Measurements from ENCODE around the gene CCL3. TPM values are rescaled to one million over a fixed set of nuclear protein-coding genes. Genes with fewer than 3 reads are reported as not detected.

Gene CCL3
- 1,000 to 10,000 TPM in 2 of 3 donors, 100 to 1,000 TPM in 1; 341 to 1,810 (median 1,594) TPM for total RNA-seq

DNA sequence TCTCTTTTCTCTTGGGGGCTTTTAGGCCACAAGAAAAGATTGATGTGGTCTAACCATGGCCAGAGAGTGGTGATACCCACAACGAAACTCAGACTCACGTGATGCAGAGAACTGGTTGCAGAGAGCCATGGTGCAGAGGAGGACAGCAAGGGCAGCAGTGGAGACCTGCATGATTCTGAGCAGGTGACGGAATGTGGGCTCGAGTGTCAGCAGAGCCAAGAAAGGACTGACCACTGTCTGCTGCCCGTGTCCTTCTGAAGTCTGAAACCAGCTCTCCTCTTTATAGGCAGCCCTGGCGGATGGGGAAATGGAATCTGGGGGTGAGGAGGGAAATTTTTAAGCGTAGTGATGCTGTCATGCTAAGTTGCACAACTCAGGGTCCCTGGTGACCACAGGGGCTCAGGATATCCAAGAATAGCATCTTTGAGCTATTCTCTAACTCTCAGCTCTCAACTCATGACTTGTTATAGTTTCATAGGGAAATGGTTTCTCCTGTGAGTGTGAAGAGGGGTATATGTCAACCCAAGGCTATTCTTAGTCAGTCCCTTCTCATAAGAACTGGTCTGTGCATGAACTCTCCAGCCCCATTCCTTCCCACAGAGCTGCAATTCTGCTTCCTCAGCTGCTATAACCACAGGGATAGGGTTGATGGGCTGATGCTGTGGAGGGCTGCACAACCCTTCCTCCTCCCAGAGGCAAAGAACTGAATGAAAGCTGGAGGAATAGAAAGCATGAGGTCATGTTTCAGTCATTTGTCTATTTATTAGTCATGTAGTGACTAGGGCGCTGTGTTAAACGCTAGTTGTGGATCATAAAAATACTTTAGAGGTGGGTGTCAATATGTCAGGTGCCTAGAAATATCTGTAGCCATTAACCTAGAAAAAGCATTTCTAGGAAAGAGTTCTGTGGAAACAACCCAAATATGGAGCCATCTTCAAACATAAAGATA is at the start of gene CCL3:
Gene CCL3 (minus strand): TSS at position 256 of the 949 bp plus-strand sequence. CDS start 85 bp downstream, at position 171.
- ATAC-seq: peak; percentile 71 to 76
- Mint-ChIP-seq H3K36me3 (ENCODE audit: insufficient read depth) (peaks cover 4% of the 10 kb centered on the region), H3K4me3 (peak within 1 kb of the TSS; percentile 75), H3K9me3 (no peaks in the 10 kb centered on the region), H3K4me1 (ENCODE audit: low read depth) (peaks cover 58% of the 10 kb centered on the region), H3K27me3 (ENCODE audit: low read depth) (peaks cover 6% of the 10 kb centered on the region)
- no peak for DNase-seq

DNA sequence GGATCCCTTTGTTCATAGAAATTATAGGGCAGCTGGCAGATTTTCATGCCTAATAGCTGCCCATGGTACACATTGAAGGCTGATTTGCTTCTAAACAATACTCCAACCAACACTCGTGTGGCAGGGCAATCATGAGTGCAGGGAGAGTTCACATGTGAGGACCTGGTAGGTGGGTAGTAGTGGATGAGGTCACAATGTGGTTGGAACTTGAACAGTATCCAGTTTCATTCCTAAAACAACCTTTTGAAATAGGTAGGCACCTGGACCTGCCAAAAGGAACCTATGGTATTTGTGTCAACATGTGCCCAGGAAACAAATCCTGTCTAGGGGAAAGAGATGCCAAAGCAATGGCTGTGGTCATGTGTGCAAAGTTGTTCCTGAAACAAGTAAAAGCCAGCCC is 46.5 kb upstream of the CCL3 start:
- ATAC-seq (no peak), DNase-seq (no peak)
- H3K4me1 Mint-ChIP-seq (ENCODE audit: low read depth): peaks cover 2% of the 10 kb centered on the region
- H3K9me3 Mint-ChIP-seq: no peaks in the 10 kb centered on the region
- peaks cover 32% of the 10 kb centered on the region for H3K27me3 Mint-ChIP-seq (ENCODE audit: low read depth)
- H3K4me3 Mint-ChIP-seq: no peak overlapping the region
- no peaks in the 10 kb centered on the region for H3K36me3 Mint-ChIP-seq (ENCODE audit: insufficient read depth)

DNA sequence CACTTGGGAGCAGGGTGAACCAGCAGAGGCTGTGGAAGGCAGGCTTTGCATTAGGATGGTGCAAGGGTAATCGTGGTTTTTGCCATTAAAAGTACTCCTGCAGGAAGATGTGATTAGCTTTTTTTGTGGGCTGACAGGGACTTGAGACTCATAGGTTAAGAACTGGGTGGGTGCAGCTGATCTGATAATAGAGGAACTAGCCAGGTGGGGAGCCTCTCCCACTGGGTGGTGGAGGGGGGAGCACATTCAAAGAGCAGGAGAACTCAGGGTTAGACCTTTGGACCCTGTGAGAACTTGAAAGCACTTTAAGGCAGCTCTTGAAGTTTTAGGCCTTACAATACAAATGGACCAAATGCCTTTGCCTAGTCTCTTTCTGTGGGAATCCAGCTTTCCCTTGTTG is 46.1 kb upstream of the CCL3 start:
- H3K4me1 Mint-ChIP-seq (ENCODE audit: low read depth): peaks cover 2% of the 10 kb centered on the region
- DNase-seq (no peak), ATAC-seq (no peak)
- H3K27me3 Mint-ChIP-seq (ENCODE audit: low read depth): peaks cover 33% of the 10 kb centered on the region
- H3K9me3 Mint-ChIP-seq: no peaks in the 10 kb centered on the region
- H3K4me3 Mint-ChIP-seq: no peak overlapping the region
- H3K36me3 Mint-ChIP-seq (ENCODE audit: insufficient read depth): no peaks in the 10 kb centered on the region

DNA sequence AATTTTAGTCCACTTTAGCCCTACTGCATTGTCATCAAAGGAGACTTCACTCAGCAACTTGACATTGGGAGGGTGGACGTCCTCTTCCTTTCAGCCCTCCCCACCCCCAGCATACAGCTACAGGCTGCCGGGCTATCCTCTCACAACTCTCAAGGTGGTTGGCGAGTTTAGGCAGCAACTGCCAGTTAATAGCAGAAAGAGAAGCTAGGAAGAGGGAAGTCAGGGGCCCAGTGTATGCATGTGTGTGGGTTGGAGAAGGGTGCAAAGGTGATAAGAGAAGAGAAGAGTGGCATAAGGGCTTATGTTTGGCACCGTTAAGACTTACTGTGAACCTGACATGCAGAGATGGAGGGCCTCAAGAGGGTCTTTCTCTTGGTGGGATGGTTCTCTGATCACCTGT is 45.5 kb upstream of the CCL3 start:
- no peak for DNase-seq
- H3K36me3 Mint-ChIP-seq (ENCODE audit: insufficient read depth): no peaks in the 10 kb centered on the region
- peaks cover 2% of the 10 kb centered on the region for H3K4me1 Mint-ChIP-seq (ENCODE audit: low read depth)
- H3K27me3 Mint-ChIP-seq (ENCODE audit: low read depth): peaks cover 35% of the 10 kb centered on the region
- H3K9me3 Mint-ChIP-seq: no peaks in the 10 kb centered on the region
- no peak overlapping the region for H3K4me3 Mint-ChIP-seq
- ATAC-seq: no peak

DNA sequence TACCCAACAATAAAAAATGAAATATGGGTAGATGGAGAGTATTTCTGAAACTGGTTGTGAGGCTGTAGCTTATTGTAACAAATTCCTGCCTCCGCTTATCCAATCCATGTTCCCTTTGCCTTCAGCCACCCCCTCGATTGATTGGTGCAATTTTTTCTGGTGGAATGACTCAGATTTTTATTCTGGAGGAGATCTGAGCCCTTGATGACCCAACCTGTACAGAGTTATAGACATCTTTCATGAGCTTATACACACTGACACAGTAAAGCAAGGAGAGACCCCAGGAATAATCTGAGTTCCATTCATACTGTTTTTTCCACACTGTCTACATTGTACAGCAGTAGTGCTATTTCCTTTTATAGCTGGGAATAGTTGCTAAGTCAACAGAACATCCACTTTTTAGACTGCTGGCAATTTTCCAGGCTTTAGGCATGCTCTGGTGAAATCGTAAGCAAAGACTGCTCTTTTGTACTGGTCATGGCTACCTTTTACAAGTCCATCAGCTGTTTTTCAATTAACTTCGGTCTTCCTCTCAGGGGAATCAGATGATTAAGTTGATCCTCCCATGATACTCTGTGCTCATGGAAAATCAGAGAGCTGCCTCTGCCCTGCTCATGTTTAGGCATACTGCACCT is 43.8 kb upstream of the CCL3 start:
- H3K36me3 Mint-ChIP-seq (ENCODE audit: insufficient read depth): no peaks in the 10 kb centered on the region
- ATAC-seq (no peak), DNase-seq (no peak)
- H3K9me3 Mint-ChIP-seq: no peaks in the 10 kb centered on the region
- peaks cover 2% of the 10 kb centered on the region for H3K4me1 Mint-ChIP-seq (ENCODE audit: low read depth)
- no peak overlapping the region for H3K4me3 Mint-ChIP-seq
- peaks cover 41% of the 10 kb centered on the region for H3K27me3 Mint-ChIP-seq (ENCODE audit: low read depth)

DNA sequence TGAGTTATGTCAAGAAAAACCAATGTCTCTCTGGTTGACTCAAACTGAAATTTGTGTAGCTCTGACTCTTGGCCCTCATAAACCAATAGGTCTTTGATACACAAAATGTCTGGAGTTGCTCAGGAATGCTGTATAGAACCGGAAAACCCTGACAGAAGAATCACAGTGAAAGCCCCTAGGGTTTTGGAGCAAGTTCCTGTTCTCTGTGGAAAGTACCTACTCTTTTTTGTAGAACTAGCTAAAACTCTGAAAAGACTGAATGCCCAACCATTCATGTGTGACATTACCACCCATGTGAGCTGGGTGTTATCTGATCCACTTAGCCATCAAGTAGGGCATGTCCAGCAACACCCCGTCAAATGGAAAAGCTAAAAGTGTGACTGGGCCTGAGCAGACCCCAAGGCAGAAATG is 42.5 kb upstream of the CCL3 start:
- peaks cover 6% of the 10 kb centered on the region for H3K4me1 Mint-ChIP-seq (ENCODE audit: low read depth)
- no peak for DNase-seq
- H3K4me3 Mint-ChIP-seq: no peak overlapping the region
- no peak for ATAC-seq
- H3K36me3 Mint-ChIP-seq (ENCODE audit: insufficient read depth): no peaks in the 10 kb centered on the region
- H3K27me3 Mint-ChIP-seq (ENCODE audit: low read depth): peaks cover 36% of the 10 kb centered on the region
- H3K9me3 Mint-ChIP-seq: no peaks in the 10 kb centered on the region

DNA sequence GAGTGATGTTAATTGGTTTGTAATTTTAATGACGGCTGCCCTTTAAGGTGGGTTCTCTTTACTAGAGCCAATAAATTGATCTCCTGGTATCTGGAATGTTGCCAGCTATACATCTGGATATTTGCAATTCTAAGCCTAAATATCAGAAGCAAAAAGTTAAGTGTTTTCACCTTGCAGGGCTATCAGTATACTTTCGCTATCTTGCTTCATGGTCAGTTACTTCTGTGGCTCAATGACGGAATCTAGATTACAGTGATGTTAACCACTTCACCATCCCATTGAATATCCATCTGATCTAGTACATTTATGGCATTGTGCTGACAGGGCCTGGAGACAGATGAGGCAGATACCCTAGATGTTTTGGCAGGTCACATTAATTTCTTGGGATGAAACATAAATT is 42.0 kb upstream of the CCL3 start:
- DNase-seq: no peak
- Mint-ChIP-seq H3K27me3 (ENCODE audit: low read depth) (peaks cover 31% of the 10 kb centered on the region), H3K4me1 (ENCODE audit: low read depth) (peaks cover 10% of the 10 kb centered on the region), H3K9me3 (no peaks in the 10 kb centered on the region), H3K36me3 (ENCODE audit: insufficient read depth) (no peaks in the 10 kb centered on the region), H3K4me3 (no peak overlapping the region)
- ATAC-seq: no peak

DNA sequence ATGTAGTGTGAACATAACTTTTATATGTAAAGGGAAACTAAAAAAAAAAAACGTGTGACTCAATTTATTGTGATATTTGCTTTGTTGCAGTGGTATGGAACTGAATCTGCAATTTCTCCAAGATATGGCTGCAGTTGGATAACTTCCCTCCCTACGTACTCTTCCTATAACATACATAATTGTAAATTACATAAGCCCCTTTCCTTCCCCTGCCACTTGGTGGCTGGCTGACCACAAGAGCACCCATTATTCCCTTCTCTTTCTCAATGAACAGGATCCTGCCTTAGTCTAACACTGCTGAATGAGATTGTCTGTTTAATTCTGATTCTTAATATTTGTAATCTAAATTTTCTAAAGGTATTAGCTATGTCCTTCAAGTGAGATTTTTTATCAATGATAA is 41.5 kb upstream of the CCL3 start:
- Mint-ChIP-seq H3K27me3 (ENCODE audit: low read depth) (peaks cover 31% of the 10 kb centered on the region), H3K9me3 (no peaks in the 10 kb centered on the region), H3K4me3 (no peak overlapping the region), H3K36me3 (ENCODE audit: insufficient read depth) (no peaks in the 10 kb centered on the region), H3K4me1 (ENCODE audit: low read depth) (peaks cover 13% of the 10 kb centered on the region)
- ATAC-seq (no peak), DNase-seq (no peak)

DNA sequence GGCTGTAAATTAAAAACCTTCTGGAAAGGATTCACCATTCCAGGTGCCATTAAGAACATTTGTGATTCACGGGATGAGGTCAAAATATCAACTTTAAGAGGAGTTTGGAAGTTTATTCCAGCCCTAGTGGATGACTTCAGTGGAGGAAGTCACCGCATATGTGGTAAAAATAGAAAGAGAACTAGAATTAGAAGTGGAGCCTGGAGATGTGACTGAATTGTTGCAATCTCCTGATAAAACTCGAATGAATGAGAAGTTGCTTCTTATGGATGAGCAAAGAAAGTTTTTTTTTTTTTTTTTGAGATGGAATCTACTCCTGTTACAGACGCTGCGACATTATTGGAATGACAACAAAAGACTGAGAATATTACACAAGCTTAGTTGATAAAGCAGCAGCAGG is 40.4 kb upstream of the CCL3 start:
- H3K36me3 Mint-ChIP-seq (ENCODE audit: insufficient read depth): no peaks in the 10 kb centered on the region
- no peak for DNase-seq
- H3K27me3 Mint-ChIP-seq (ENCODE audit: low read depth): peaks cover 27% of the 10 kb centered on the region
- no peak for ATAC-seq
- no peak overlapping the region for H3K4me3 Mint-ChIP-seq
- H3K4me1 Mint-ChIP-seq (ENCODE audit: low read depth): peaks cover 11% of the 10 kb centered on the region
- H3K9me3 Mint-ChIP-seq: peaks cover 10% of the 10 kb centered on the region

DNA sequence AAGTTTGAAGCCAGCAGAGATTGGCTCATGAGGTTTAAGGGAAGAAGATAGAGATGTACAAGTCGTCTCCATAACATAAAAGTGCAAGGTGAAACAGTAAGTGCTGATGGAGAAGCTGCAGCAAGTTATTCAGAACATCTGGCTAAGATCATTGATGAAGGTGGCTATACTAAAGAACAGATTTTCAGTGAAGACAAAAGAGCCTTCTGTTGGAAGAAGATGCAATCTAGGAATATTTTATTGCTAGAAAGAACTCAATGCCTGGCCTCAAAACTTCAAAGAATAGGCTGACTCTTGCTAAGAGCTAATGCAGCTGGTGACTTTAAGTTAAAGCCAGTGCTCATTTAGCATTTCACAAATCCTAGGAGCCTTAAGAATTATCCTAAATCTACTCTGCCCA is 39.7 kb upstream of the CCL3 start:
- H3K4me1 Mint-ChIP-seq (ENCODE audit: low read depth): peaks cover 11% of the 10 kb centered on the region
- ATAC-seq: no peak
- H3K9me3 Mint-ChIP-seq: peaks cover 12% of the 10 kb centered on the region
- H3K36me3 Mint-ChIP-seq (ENCODE audit: insufficient read depth): no peaks in the 10 kb centered on the region
- no peak for DNase-seq
- H3K4me3 Mint-ChIP-seq: no peak overlapping the region
- peaks cover 23% of the 10 kb centered on the region for H3K27me3 Mint-ChIP-seq (ENCODE audit: low read depth)

DNA sequence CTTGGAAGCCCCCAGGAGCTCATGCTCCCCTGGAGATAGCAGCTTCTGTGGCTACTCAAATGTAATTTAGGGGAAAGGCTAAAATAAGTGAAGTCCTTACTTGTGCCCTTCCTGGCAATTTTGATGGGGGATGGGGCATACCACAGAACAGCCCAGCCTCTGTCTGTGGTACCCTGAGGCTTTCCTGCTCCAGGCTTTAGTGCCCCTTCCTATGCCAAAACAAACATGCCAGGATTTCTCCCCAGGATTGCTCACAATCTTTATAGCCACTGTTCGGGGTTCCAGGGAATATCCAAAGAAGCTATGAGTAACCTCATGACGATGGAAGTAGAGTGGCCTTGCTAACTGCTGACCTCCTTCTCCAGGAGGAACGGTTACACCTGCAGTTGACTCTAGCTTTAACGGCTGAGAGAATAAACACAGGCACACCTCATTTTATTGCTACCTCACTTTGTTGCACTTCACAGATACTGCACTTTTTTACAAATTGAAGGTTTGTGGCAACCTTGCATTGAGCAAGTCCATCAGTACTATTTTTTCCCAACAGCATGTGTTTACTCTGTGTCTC is 38.6 kb upstream of the CCL3 start:
- H3K4me3 Mint-ChIP-seq: no peak overlapping the region
- peaks cover 11% of the 10 kb centered on the region for H3K4me1 Mint-ChIP-seq (ENCODE audit: low read depth)
- no peak for DNase-seq
- no peaks in the 10 kb centered on the region for H3K36me3 Mint-ChIP-seq (ENCODE audit: insufficient read depth)
- no peak for ATAC-seq
- peaks cover 12% of the 10 kb centered on the region for H3K9me3 Mint-ChIP-seq
- H3K27me3 Mint-ChIP-seq (ENCODE audit: low read depth): peaks cover 21% of the 10 kb centered on the region

DNA sequence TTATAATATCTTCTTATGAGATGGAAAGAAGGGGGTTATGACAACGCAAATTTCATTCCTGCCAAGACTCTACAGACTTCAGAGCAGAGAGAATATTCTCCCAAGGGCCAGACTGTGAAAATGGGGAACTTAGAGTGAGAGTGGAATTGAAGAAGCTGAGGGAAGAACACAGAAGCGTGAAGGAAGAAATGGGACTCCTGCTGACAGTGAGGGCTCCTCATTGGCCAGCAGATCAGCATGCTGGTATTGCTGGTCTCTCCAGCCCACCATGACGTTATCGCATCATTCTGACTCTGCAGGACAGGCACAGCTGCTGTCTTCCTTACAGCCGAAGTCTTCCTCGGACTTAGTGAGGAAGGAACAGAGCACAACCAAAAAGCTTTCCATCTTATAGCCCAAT is 38.0 kb upstream of the CCL3 start:
- Mint-ChIP-seq H3K9me3 (peaks cover 12% of the 10 kb centered on the region), H3K4me1 (ENCODE audit: low read depth) (peaks cover 11% of the 10 kb centered on the region), H3K36me3 (ENCODE audit: insufficient read depth) (no peaks in the 10 kb centered on the region), H3K4me3 (no peak overlapping the region), H3K27me3 (ENCODE audit: low read depth) (peaks cover 18% of the 10 kb centered on the region)
- DNase-seq (no peak), ATAC-seq (no peak)

DNA sequence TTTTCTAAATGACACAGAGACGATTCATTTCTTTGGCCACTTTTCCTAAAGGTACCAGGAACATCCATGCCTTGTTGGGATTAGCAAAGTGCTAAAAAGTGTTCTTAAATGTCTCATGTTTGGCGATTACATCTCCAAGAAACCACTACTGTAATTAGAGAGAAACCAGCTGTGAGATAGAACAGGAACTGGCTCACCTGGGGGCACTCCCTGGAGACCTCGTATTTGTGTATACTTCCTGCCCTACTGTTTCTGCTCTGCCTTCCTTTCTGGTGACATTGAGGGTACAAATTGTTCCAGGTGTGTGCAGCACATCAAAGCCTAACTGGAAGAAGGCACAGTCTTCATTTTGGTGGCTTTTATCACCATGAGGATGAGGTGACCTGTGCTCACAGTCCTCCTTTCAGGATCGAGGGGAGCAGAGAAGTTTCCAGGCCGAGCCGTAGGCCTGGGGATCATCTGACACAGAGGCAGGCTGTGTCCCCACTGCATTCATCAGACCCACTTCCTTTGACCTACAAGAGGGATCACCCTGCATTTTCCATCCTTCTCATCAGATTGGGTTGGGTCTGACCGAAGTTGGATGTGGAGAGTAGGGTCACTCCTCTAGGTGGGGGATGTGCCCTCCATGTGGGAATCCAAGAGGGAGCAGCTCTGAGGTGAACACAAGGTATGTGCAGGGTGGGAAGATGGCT is 37.4 kb upstream of the CCL3 start:
- peaks cover 12% of the 10 kb centered on the region for H3K9me3 Mint-ChIP-seq
- H3K4me3 Mint-ChIP-seq: no peak overlapping the region
- H3K36me3 Mint-ChIP-seq (ENCODE audit: insufficient read depth): no peaks in the 10 kb centered on the region
- H3K4me1 Mint-ChIP-seq (ENCODE audit: low read depth): peaks cover 11% of the 10 kb centered on the region
- peaks cover 18% of the 10 kb centered on the region for H3K27me3 Mint-ChIP-seq (ENCODE audit: low read depth)
- ATAC-seq: no peak
- DNase-seq: no peak
